Measurements from ENCODE around the gene CTNNA2.

- TF ChIP-seq CTCF (IDR thresholded peaks at IDR 0.05) (peak; percentile 43 to 69 (median 53)), EP300 (IDR thresholded peaks at IDR 0.05) (no peak), POLR2A (IDR thresholded peaks at IDR 0.05) (no peak), POLR2AphosphoS5 (IDR thresholded peaks at IDR 0.05) (no peak)
Observed at GRCh38 chr2:80238692-80239469, 726.0 kb downstream of the CTNNA2 start.
